ENCODE data around the gene MTERF2.

- TF ChIP-seq CTCF (IDR thresholded peaks at IDR 0.05 in 8 of 11, conservative IDR thresholded peaks at IDR 0.05 in 3 of 11): peak in 3 of 11 experiments; percentile 10 to 23 (median 18)
- TF ChIP-seq POLR2A (IDR thresholded peaks at IDR 0.05): no peak
Measured at GRCh38 chr12:106956048-106956578, 30.8 kb downstream of the MTERF2 start.

Measured in spleen (tissue), 7 donors.